Thyroid gland (tissue), 4 donors: ENCODE measurements around the gene KLF5.

Experiments used
- POLR2A ChIP-seq, 2 donors: fragments of 450-650 bp; IDR thresholded peaks; one replicate each; pipeline ENCODE4 v1.6.1; 2017; ENCODE audit warnings: antibody characterized with exemption in 2 of 2, mild to moderate bottlenecking in 2 of 2, moderate library complexity in 1 of 2
- TF ChIP-seq, protein P1 (sequence below), 6 experiments: fragments of 200-600 bp in 3 of 6; fragments of 450-650 bp in 3 of 6; sonication (generic) in 3 of 6; IDR thresholded peaks; one replicate each; pipeline ENCODE4 v1.5.1; 2016 to 2019; ENCODE audit warnings: antibody characterized with exemption in 6 of 6, mild to moderate bottlenecking in 2 of 6, inconsistent platforms in 1 of 6, moderate library complexity in 1 of 6

DNA sequence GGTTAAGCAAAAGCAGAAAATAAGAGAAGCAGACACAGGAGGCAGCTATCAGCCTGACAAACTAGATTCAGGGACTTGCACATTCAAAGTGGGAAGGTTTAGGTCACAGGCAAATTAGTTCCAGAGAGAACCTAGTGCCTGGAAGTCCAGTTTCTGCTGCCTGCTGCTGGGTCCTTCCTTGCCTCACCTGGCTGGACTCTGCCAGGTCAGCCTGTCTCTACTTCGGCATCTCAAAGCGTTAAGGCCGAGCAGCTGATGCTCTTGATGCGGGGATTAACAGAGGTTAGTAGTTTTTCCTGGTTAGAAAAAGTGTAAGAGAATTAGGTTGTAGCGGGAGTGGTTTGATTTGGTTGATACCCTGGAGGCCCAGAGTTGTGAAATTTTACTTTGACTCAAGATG, 52.0 kb downstream of the KLF5 start:
- TF ChIP-seq POLR2A (IDR thresholded peaks at IDR 0.05): no peak
- TF ChIP-seq, protein P1, sequence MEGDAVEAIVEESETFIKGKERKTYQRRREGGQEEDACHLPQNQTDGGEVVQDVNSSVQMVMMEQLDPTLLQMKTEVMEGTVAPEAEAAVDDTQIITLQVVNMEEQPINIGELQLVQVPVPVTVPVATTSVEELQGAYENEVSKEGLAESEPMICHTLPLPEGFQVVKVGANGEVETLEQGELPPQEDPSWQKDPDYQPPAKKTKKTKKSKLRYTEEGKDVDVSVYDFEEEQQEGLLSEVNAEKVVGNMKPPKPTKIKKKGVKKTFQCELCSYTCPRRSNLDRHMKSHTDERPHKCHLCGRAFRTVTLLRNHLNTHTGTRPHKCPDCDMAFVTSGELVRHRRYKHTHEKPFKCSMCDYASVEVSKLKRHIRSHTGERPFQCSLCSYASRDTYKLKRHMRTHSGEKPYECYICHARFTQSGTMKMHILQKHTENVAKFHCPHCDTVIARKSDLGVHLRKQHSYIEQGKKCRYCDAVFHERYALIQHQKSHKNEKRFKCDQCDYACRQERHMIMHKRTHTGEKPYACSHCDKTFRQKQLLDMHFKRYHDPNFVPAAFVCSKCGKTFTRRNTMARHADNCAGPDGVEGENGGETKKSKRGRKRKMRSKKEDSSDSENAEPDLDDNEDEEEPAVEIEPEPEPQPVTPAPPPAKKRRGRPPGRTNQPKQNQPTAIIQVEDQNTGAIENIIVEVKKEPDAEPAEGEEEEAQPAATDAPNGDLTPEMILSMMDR (IDR thresholded peaks at IDR 0.05): no peak
